Endodermal cell (in vitro differentiated cells): ENCODE data around the gene PUS3. TPM values are rescaled to one million over a fixed set of nuclear protein-coding genes. Genes with fewer than 3 reads are reported as not detected.

Source experiments
- DNase-seq: peaks from one replicate; pipeline ENCODE4 v3.0.0-alpha.2; 2017
- H3K27ac ChIP-seq: 2 replicates; pipeline ENCODE4 v1.5.1; 2013; ENCODE audit warnings: mild to moderate bottlenecking, low read depth, low read length, moderate library complexity
- H3K27me3 ChIP-seq: 2 replicates; pipeline ENCODE4 v1.6.1; 2013; ENCODE audit warnings: mild to moderate bottlenecking, low read length, moderate library complexity; ENCODE audit not compliant: insufficient read depth, control insufficient read depth, poor library complexity, severe bottlenecking
- H3K36me3 ChIP-seq: 2 replicates; pipeline ENCODE4 v1.7.0; 2013; ENCODE audit warnings: mild to moderate bottlenecking, low read length, moderate library complexity; ENCODE audit not compliant: control insufficient read depth, insufficient read depth
- H3K4me1 ChIP-seq: one replicate; pipeline ENCODE4 v1.7.0; 2013; ENCODE audit warnings: low read length; ENCODE audit not compliant: control insufficient read depth, insufficient read depth
- H3K4me3 ChIP-seq: 2 replicates; pipeline ENCODE4 v1.5.1; 2013; ENCODE audit warnings: mild to moderate bottlenecking, low read length, moderate library complexity
- H3K9ac ChIP-seq: 2 replicates; pipeline ENCODE4 v1.6.1; 2013; ENCODE audit warnings: mild to moderate bottlenecking, low read length, moderate library complexity; ENCODE audit not compliant: poor library complexity, severe bottlenecking; ENCODE audit errors: extremely low read depth
- H3K9me3 ChIP-seq: 2 replicates; pipeline ENCODE4 v1.6.1; 2013; ENCODE audit warnings: mild to moderate bottlenecking, low read length, moderate library complexity; ENCODE audit not compliant: control insufficient read depth
- H3K27ac Mint-ChIP-seq: 2 replicates; pipeline ENCODE4 v1.8.0; 2020; ENCODE audit warnings: mixed read lengths
- H3K27me3 Mint-ChIP-seq: 2 replicates; pipeline ENCODE4 v1.8.0; 2021; ENCODE audit warnings: mild to moderate bottlenecking, mixed read lengths; ENCODE audit not compliant: insufficient read depth
- H3K36me3 Mint-ChIP-seq: 2 replicates; pipeline ENCODE4 v1.8.0; 2020; ENCODE audit warnings: low read depth, mixed read lengths
- H3K4me1 Mint-ChIP-seq: 2 replicates; pipeline ENCODE4 v1.8.0; 2020; ENCODE audit warnings: mixed read lengths
- H3K4me3 Mint-ChIP-seq: 2 replicates; pipeline ENCODE4 v1.8.0; 2020; ENCODE audit warnings: mild to moderate bottlenecking, moderate library complexity, mixed read lengths
- H3K9me3 Mint-ChIP-seq: 2 replicates; pipeline ENCODE4 v1.8.0; 2020; ENCODE audit warnings: mild to moderate bottlenecking, mixed read lengths
- CTCF ChIP-seq: fragments of 200-600 bp; sonication (generic); conservative IDR thresholded peaks from 2 replicates; pipeline ENCODE4 v1.5.0; 2021; ENCODE audit warnings: antibody characterized with exemption, mild to moderate bottlenecking
- WGBS, 2 experiments: methylation state at CpG; one replicate each; pipeline versions ENCODE4 v1.1.5 to v1.1.7; 2013; ENCODE audit warnings: missing lambda C conversion rate in 2 of 2, mixed read lengths in 1 of 2; ENCODE audit not compliant: insufficient coverage in 1 of 2, insufficient read length in 1 of 2; 5-methylcytosine and 5-hydroxymethylcytosine counted together
- total RNA-seq, 2 donors: library from RNA; stranded (reverse); fragmentation: NEBNext Ultra II Directional in 1 of 2; extraction: Animal tissue kit (Norgen Biotek cat#: 25700) in 1 of 2; gene quantifications; 2 replicates in 1 of 2; 3 replicates in 1 of 2; pipeline ENCODE4 v1.2.1, GENCODE V29; 2021

Gene PUS3
- total RNA-seq, 2 donors from 2014 or later: 12.6 to 13.7 TPM

DNA sequence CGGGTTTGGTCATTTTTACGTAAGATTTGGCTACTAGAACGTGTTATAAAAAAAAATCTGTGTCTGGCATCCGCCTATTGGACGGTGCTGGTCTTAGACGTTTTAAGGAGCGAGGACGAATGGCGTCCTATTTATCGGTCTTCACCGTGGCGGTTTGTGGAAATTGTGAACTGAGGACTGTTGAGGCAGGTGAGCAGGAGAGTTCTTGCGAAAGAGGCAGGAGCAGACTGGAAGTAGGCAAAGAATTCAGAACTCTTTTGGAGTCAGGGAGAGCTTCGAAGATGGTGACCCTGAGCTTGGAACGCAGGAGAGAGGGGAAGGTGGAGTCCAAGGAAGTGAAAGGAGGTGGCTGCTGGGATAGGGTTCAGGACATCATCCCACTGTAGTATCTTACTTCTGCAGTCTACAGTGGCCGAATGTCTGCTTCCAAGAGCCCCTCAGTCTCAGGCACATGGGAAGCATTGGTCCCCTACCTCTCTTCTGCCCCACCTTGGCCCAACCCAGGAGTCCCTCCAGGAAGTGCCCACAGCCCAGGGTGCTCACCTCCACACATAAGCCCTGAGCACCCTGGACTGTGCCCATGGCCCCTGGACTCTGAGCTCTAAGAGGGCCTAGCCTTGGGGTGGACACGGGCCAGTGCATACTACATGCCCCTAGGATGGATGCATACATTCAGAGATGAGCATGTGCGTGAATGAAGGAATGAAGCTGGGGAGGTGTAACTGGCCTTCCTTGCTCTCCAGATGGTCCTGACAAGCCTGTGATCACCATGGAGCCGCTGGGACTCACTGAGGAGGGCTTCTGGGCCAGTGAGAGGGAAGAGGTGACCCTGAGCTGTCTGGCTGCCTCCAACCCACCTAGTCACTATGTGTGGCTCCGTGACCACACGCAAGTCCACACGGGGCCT, 46.5 kb upstream of the PUS3 start:
- no peak for TF ChIP-seq CTCF
- Histone ChIP-seq H3K4me1 (no peaks in the 10 kb centered on the region), H3K27ac (no peak overlapping the region), H3K9me3 (no peaks in the 10 kb centered on the region), H3K4me3 (no peak overlapping the region), H3K36me3 (no peaks in the 10 kb centered on the region), H3K9ac (no peak overlapping the region), H3K27me3 (no peaks in the 10 kb centered on the region)
- peaks cover 11% of the 10 kb centered on the region for H3K4me1 Mint-ChIP-seq
- no peaks in the 10 kb centered on the region for H3K27me3 Mint-ChIP-seq
- no peak overlapping the region for H3K27ac Mint-ChIP-seq
- H3K36me3 Mint-ChIP-seq: no peaks in the 10 kb centered on the region
- 90 to 92% methylated on average over 15 to 22 of the region's 22 CpGs for WGBS, 2 experiments
- no peak for DNase-seq
- H3K9me3 Mint-ChIP-seq: no peaks in the 10 kb centered on the region
- no peak overlapping the region for H3K4me3 Mint-ChIP-seq

- no peak for DNase-seq
- Histone ChIP-seq H3K27me3 (peaks cover 7% of the 10 kb centered on the region), H3K9ac (no peak overlapping the region), H3K27ac (no peak overlapping the region), H3K9me3 (no peaks in the 10 kb centered on the region), H3K4me3 (no peak overlapping the region), H3K4me1 (no peaks in the 10 kb centered on the region), H3K36me3 (no peaks in the 10 kb centered on the region)
- Mint-ChIP-seq H3K27ac (no peak overlapping the region), H3K9me3 (no peaks in the 10 kb centered on the region), H3K27me3 (no peaks in the 10 kb centered on the region), H3K36me3 (no peaks in the 10 kb centered on the region), H3K4me3 (no peak overlapping the region), H3K4me1 (peaks cover 11% of the 10 kb centered on the region)
- WGBS, 2 experiments: 88 to 91% methylated on average over 17 to 23 of the region's 23 CpGs
- no peak for TF ChIP-seq CTCF
Measured at GRCh38 chr11:125948278-125949051, 45.5 kb upstream of the PUS3 start.

DNA sequence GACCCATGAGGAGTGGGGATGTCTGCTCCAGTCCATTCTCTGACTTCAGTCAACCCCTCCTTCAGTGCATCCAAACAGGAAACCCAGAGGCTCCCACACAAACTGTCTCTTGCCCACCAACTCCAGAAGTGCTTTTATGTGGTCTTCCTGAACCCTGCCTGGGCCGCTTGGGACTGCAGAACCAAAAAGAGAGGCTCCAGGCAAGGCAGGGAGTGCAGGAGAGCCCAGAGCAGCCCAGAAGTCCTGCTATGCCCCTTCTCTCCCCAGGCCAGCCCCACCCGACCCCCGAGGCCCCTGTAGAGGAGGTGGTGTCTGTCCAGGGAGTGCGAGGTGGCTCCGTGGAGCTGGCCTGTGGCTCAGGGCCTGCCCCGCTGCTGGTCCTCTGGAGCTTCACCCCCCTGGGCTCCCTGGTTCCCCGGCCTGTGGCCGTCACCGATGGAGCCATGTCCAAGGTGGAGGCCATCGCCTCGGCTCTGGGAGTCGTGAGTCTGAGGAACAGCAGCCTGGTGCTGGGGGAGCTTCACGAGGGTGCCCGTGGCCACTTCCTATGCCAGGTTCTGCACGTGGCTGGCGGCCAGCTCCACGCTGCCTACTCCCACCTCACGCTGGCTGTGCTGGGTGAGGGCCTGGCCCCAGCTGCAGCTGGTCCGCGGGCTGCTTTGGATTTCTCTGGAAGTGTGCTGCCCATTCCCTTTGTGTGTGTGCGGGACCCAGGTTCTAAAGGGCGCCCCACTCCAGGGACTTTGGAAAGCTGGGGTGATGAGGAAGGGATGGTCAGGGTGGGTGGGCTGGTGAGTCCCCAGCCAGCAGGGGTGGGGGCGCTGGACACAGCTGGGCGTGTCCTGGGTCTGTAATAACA, 44.6 kb upstream of the PUS3 start:
- H3K4me3 Mint-ChIP-seq: no peak overlapping the region
- TF ChIP-seq CTCF: no peak
- peaks cover 11% of the 10 kb centered on the region for H3K4me1 Mint-ChIP-seq
- Histone ChIP-seq H3K9ac (no peak overlapping the region), H3K9me3 (no peaks in the 10 kb centered on the region), H3K27ac (no peak overlapping the region), H3K27me3 (peaks cover 8% of the 10 kb centered on the region), H3K4me3 (no peak overlapping the region), H3K36me3 (no peaks in the 10 kb centered on the region), H3K4me1 (no peaks in the 10 kb centered on the region)
- no peak overlapping the region for H3K27ac Mint-ChIP-seq
- no peaks in the 10 kb centered on the region for H3K9me3 Mint-ChIP-seq
- 89 to 91% methylated on average over 15 to 24 of the region's 24 CpGs for WGBS, 2 experiments
- no peaks in the 10 kb centered on the region for H3K36me3 Mint-ChIP-seq
- no peak for DNase-seq
- no peaks in the 10 kb centered on the region for H3K27me3 Mint-ChIP-seq
